Thyroid gland (tissue), 4 donors: Measurements from ENCODE around the gene ATF7. TPM values are rescaled to one million over a fixed set of nuclear protein-coding genes. Genes with fewer than 3 reads are reported as not detected.

Experiments used
- DNase-seq, 2 donors: peaks; one replicate each; pipeline ENCODE4 v3.0.0-alpha.2; 2019
- H3K27ac ChIP-seq, 3 donors: fragments of 200-600 bp; sonication (generic); 1 replicate in 2 of 3; 2 replicates in 1 of 3; pipeline ENCODE4 v1.5.1; 2016 to 2019; ENCODE audit warnings: mild to moderate bottlenecking in 1 of 3, moderate library complexity in 1 of 3
- H3K27me3 ChIP-seq: fragments of 200-600 bp; sonication (generic); one replicate; pipeline ENCODE4 v1.5.1; 2019
- H3K36me3 ChIP-seq, 2 donors: fragments of 200-600 bp; sonication (generic); one replicate each; pipeline ENCODE4 v1.5.1; 2016 to 2019
- H3K4me1 ChIP-seq, 2 donors: fragments of 200-600 bp; sonication (generic); one replicate each; pipeline ENCODE4 v1.5.1; 2017 to 2019
- H3K4me3 ChIP-seq, 3 donors: fragments of 200-600 bp; sonication (generic); replicated peaks in 1 of 3; 1 replicate in 2 of 3; 2 replicates in 1 of 3; pipeline ENCODE4 v1.5.1; 2016; ENCODE audit warnings: mild to moderate bottlenecking in 1 of 3
- H3K9me3 ChIP-seq: fragments of 200-600 bp; sonication (generic); one replicate; pipeline ENCODE4 v1.5.1; 2017
- CTCF ChIP-seq, 6 experiments: fragments of 200-600 bp in 3 of 6; fragments of 450-650 bp in 3 of 6; sonication (generic) in 3 of 6; IDR thresholded peaks; one replicate each; pipeline ENCODE4 v1.5.1; 2016 to 2019; ENCODE audit warnings: antibody characterized with exemption in 6 of 6, mild to moderate bottlenecking in 2 of 6, inconsistent platforms in 1 of 6, moderate library complexity in 1 of 6
- POLR2A ChIP-seq, 2 donors: fragments of 450-650 bp; IDR thresholded peaks; one replicate each; pipeline ENCODE4 v1.6.1; 2017; ENCODE audit warnings: antibody characterized with exemption in 2 of 2, mild to moderate bottlenecking in 2 of 2, moderate library complexity in 1 of 2
- WGBS, 2 donors: methylation state at CpG; one replicate each; pipeline ENCODE4 v1.1.5; 2017; 5-methylcytosine and 5-hydroxymethylcytosine counted together
- intact Hi-C: fragments of 100-400 bp; cut with DNase I; formaldehyde crosslinking; loops from one replicate; pipeline ENCODE4 v1.15.1; 2023
- total RNA-seq, 4 donors: library from RNA; depleted of rRNA; stranded (reverse); fragments of >200 nt; gene quantifications; one replicate each; pipeline ENCODE4 v1.2.3, GENCODE V29; 2016

ATF7 gene
- total RNA-seq, 4 donors from 2014 or later = 21.3 to 40.1 (median 37.6) TPM

DNA sequence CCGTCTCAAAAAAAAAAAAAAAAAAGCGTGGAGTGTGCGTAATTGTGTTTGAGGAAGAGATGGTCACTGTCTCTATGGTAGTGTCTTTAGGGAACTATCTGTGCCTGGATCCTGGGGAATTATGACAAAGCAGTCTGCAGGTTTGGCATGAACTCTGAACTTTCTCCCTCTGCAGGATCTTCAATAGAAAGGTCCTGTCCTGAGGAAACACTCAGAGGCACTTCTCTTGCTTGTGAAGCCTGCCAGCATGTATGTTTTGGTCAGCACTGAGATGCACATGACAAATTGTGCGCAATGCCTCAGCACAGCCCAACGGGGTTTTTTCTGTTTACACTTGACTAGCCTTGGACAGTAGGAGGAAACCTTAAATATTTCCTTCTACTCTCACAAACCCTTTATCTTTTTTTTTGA lies 46.6 kb downstream of the ATF7 start:
- intact Hi-C loops = no loop called here
- no peak overlapping the region for H3K4me3 ChIP-seq
- 78 to 80% methylated on average over 5 of the region's 5 CpGs for WGBS, 2 donors
- TF ChIP-seq POLR2A (IDR thresholded peaks at IDR 0.05) = no peak
- no peak for TF ChIP-seq CTCF (IDR thresholded peaks at IDR 0.05)
- peak overlapping the region in 1 of 3 donors; percentile 6 for H3K27ac ChIP-seq
- no peaks in the 10 kb centered on the region for H3K27me3 ChIP-seq
- H3K9me3 ChIP-seq = no peaks in the 10 kb centered on the region
- peaks cover under 1 to 11% of the 10 kb centered on the region in 2 donors for H3K4me1 ChIP-seq
- DNase-seq = peak in 1 of 2 donors; percentile 8
- H3K36me3 ChIP-seq = no peaks in the 10 kb centered on the region

GRCh38 chr12:53578783-53579182 lies 47.4 kb downstream of the ATF7 start:
- no peak for DNase-seq
- Histone ChIP-seq H3K4me3 (no peak overlapping the region), H3K4me1 (peaks cover 5 to 18% of the 10 kb centered on the region in 2 donors), H3K27me3 (no peaks in the 10 kb centered on the region), H3K36me3 (no peaks in the 10 kb centered on the region), H3K9me3 (no peaks in the 10 kb centered on the region), H3K27ac (no peak overlapping the region)
- intact Hi-C loops = no loop called here
- 88 to 94% methylated on average over 5 of the region's 5 CpGs for WGBS, 2 donors
- TF ChIP-seq POLR2A (IDR thresholded peaks at IDR 0.05) (no peak), CTCF (IDR thresholded peaks at IDR 0.05) (no peak)

GRCh38 chr12:53577941-53578352 lies 48.2 kb downstream of the ATF7 start:
- Histone ChIP-seq H3K4me1 (peaks cover 5 to 21% of the 10 kb centered on the region in 2 donors), H3K27ac (no peak overlapping the region), H3K27me3 (no peaks in the 10 kb centered on the region), H3K4me3 (no peak overlapping the region), H3K9me3 (no peaks in the 10 kb centered on the region), H3K36me3 (no peaks in the 10 kb centered on the region)
- TF ChIP-seq CTCF (IDR thresholded peaks at IDR 0.05) (no peak), POLR2A (IDR thresholded peaks at IDR 0.05) (no peak)
- intact Hi-C loops = no loop called here
- 93 to 94% methylated on average over 4 of the region's 4 CpGs for WGBS, 2 donors
- DNase-seq = no peak

GRCh38 chr12:53575502-53576249 lies 50.5 kb downstream of the ATF7 start:
- Histone ChIP-seq H3K4me1 (peaks cover 5 to 21% of the 10 kb centered on the region in 2 donors), H3K9me3 (no peaks in the 10 kb centered on the region), H3K27me3 (no peaks in the 10 kb centered on the region), H3K27ac (no peak overlapping the region), H3K4me3 (no peak overlapping the region), H3K36me3 (no peaks in the 10 kb centered on the region)
- TF ChIP-seq CTCF (IDR thresholded peaks at IDR 0.05) = no peak
- no peak for TF ChIP-seq POLR2A (IDR thresholded peaks at IDR 0.05)
- WGBS, 2 donors = 75 to 87% methylated on average over 3 of the region's 3 CpGs
- intact Hi-C loops = no loop called here
- DNase-seq = no peak

- Histone ChIP-seq H3K27ac (no peak overlapping the region), H3K4me3 (no peak overlapping the region), H3K4me1 (peaks cover 5 to 16% of the 10 kb centered on the region in 2 donors), H3K9me3 (no peaks in the 10 kb centered on the region), H3K36me3 (no peaks in the 10 kb centered on the region), H3K27me3 (no peaks in the 10 kb centered on the region)
- intact Hi-C loops = no loop called here
- 89 to 93% methylated on average over 8 of the region's 8 CpGs for WGBS, 2 donors
- DNase-seq = no peak
- TF ChIP-seq CTCF (IDR thresholded peaks at IDR 0.05) (no peak), POLR2A (IDR thresholded peaks at IDR 0.05) (no peak)
These were observed 53.9 kb downstream of the ATF7 start for GRCh38 chr12:53572134-53572758.
